GM12878 (cell line): Measurements from ENCODE around the gene TSPAN5. TPM values are rescaled to one million over a fixed set of nuclear protein-coding genes. Genes with fewer than 3 reads are reported as not detected.
"Not testable (repeated sequence)": the region's sequence is repeated elsewhere in the genome, so short reads cannot be mapped to it uniquely, and the experiment has no call there.

Source experiments
- ATAC-seq: fragments of 200-7000 bp; cut with Tn5 transposase; 3 replicates; pipeline ENCODE4 v1.9.1; 2020; ENCODE audit warnings: mild to moderate bottlenecking, moderate library complexity
- BruUV-seq: library from RNA; stranded (reverse); fragments of 400-500 nt; replicated peaks from 2 replicates; lab custom pipeline; 2021; lab: Mats Ljungman, UMichigan
- CTCF ChIA-PET: fragments of 300-600 bp; sonication (Branson Sonifier 250); formaldehyde crosslinking; extraction: SDS; loops from one replicate; lab custom pipeline; 2021; ENCODE audit warnings: inconsistent platforms; lab: Yijun Ruan, JAX
- POLR2A ChIA-PET: fragments of 350-600 bp; formaldehyde crosslinking; extraction: SDS; loops from one replicate; lab custom pipeline; 2021; ENCODE audit warnings: inconsistent platforms; lab: Charles Lee
- RAD21 ChIA-PET: fragments of 300-600 bp; sonication (Branson Sonifier 250); formaldehyde crosslinking; loops from one replicate; lab custom pipeline; 2023; ENCODE audit warnings: antibody characterized with exemption; ENCODE audit not compliant: unreplicated experiment; lab: Charles Lee
- SMC1A ChIA-PET: fragments of 300-600 bp; sonication (Branson Sonifier 250); formaldehyde crosslinking; loops from one replicate; lab custom pipeline; 2023; ENCODE audit not compliant: unreplicated experiment, uncharacterized antibody; lab: Charles Lee
- DNase-seq: peaks from one replicate; pipeline ENCODE4 v3.0.0-alpha.2; 2011; ENCODE audit warnings: low read depth, low spot score
- FAIRE-seq: peaks from 3 replicates; lab custom pipeline; 2011; peaks lifted over from hg19 to GRCh38; lab: Jason Lieb, UNC
- H2AFZ ChIP-seq: 2 replicates; pipeline ENCODE4 v1.6.0; 2011; ENCODE audit warnings: low read depth, low read length, control low read depth; ENCODE audit not compliant: control insufficient read depth
- H3K27ac ChIP-seq: 2 replicates; pipeline ENCODE4 v1.5.1; 2011; ENCODE audit warnings: control low read depth; ENCODE audit not compliant: control insufficient read depth, insufficient read depth
- H3K27me3 ChIP-seq, 2 experiments: replicated peaks in 1 of 2; 2 replicates each; pipeline versions ENCODE4 v1.6.0 to v1.6.1; 2011; ENCODE audit warnings: low read length in 1 of 2; ENCODE audit not compliant: control insufficient read depth in 2 of 2, insufficient read depth in 2 of 2
- H3K36me3 ChIP-seq, 2 experiments: 2 replicates each; pipeline ENCODE4 v1.5.1; 2011; ENCODE audit warnings: low read length in 1 of 2; ENCODE audit not compliant: control insufficient read depth in 2 of 2, insufficient read depth in 2 of 2
- H3K4me1 ChIP-seq: 2 replicates; pipeline ENCODE4 v1.6.1; 2011; ENCODE audit warnings: mild to moderate bottlenecking, low read length, moderate library complexity, mixed read lengths; ENCODE audit not compliant: control insufficient read depth, insufficient read depth
- H3K4me2 ChIP-seq: 2 replicates; pipeline ENCODE4 v1.6.0; 2011; ENCODE audit warnings: control low read depth; ENCODE audit not compliant: control insufficient read depth, insufficient read depth
- H3K4me3 ChIP-seq: fragments of 200-600 bp; sonication (generic); 2 replicates; pipeline ENCODE4 v1.5.1; 2016
- H3K79me2 ChIP-seq: 2 replicates; pipeline ENCODE4 v1.6.0; 2011; ENCODE audit warnings: low read length; ENCODE audit not compliant: control insufficient read depth, insufficient read depth
- H3K9ac ChIP-seq: 2 replicates; pipeline ENCODE4 v1.8.0; 2011; ENCODE audit warnings: low read length, control low read depth, mixed read lengths; ENCODE audit not compliant: control insufficient read depth, insufficient read depth
- H3K9me3 ChIP-seq: replicated peaks from 3 replicates; pipeline ENCODE4 v1.5.1; 2011; ENCODE audit warnings: mild to moderate bottlenecking, low read length; ENCODE audit not compliant: control insufficient read depth, insufficient read depth
- H4K20me1 ChIP-seq: 2 replicates; pipeline ENCODE4 v1.6.0; 2011; ENCODE audit not compliant: control insufficient read depth, insufficient read depth
- ATF7 ChIP-seq: fragments of 450-650 bp; IDR thresholded peaks from 2 replicates; pipeline ENCODE4 v1.6.1; 2016; ENCODE audit warnings: low read depth, mild to moderate bottlenecking
- CHD2 ChIP-seq: IDR thresholded peaks from 2 replicates; pipeline ENCODE4 v1.6.1; 2011; ENCODE audit warnings: low read depth, low read length, improper control_type of control experiment, borderline replicate concordance
- CHD4 ChIP-seq: fragments of 200-600 bp; sonication (generic); IDR thresholded peaks from 2 replicates; pipeline ENCODE4 v1.6.1; 2016; ENCODE audit warnings: mild to moderate bottlenecking
- E2F4 ChIP-seq: IDR thresholded peaks from 2 replicates; pipeline ENCODE4 v1.6.1; 2012; ENCODE audit warnings: low read depth, low read length, improper control_type of control experiment
- NKRF ChIP-seq: fragments of 450-650 bp; conservative IDR thresholded peaks from 2 replicates; pipeline ENCODE4 v1.6.1; 2017; ENCODE audit warnings: mild to moderate bottlenecking, moderate library complexity
- PAX5 ChIP-seq: IDR thresholded peaks from 2 replicates; pipeline ENCODE4 v1.6.1; 2011; ENCODE audit warnings: low read depth, low read length, borderline replicate concordance
- SKIL ChIP-seq: fragments of 450-650 bp; IDR thresholded peaks from 2 replicates; pipeline ENCODE4 v1.6.1; 2017; ENCODE audit warnings: mild to moderate bottlenecking, low read depth, inconsistent platforms; ENCODE audit not compliant: poor library complexity, severe bottlenecking
- ZSCAN29 ChIP-seq: fragments of 450-650 bp; IDR thresholded peaks from 2 replicates; pipeline ENCODE4 v1.6.1; 2017; ENCODE audit warnings: mild to moderate bottlenecking, moderate library complexity
- WGBS: methylation state at CpG from one replicate; pipeline ENCODE4 v1.1.6; 2016; ENCODE audit warnings: low lambda C conversion rate; ENCODE audit not compliant: insufficient replicate concordance, insufficient coverage; ENCODE audit errors: missing lambda C conversion rate; 5-methylcytosine and 5-hydroxymethylcytosine counted together
- in situ Hi-C: fragments of 300-500 bp; cut with MboI; formaldehyde crosslinking; loops from 9 replicates; pipeline ENCODE4 v1.14.3; 2018; ENCODE audit warnings: mixed read lengths
- intact Hi-C: fragments of 100-400 bp; cut with micrococcal nuclease; formaldehyde crosslinking; loops from one replicate; pipeline ENCODE4 v1.14.2; 2022; ENCODE audit not compliant: unreplicated experiment
- polyA plus RNA-seq, 11 experiments: library from polyadenylated mRNA; depleted of rRNA in 4 of 11; unstranded in 6 of 11; stranded (reverse) in 5 of 11; fragments of >200 nt; fragmentation: Nextera tagmentation in 4 of 11; fragmentation: Illumina TruSeq in 1 of 11; extraction: Ambion mirVana in 4 of 11; extraction: Trizol in 1 of 11; gene quantifications; 1 replicate in 1 of 11; 2 replicates in 10 of 11; pipeline versions ENCODE4 v1.2.1 to v1.2.3, GENCODE V29; 2011 to 2016; ENCODE audit warnings: inconsistent platforms in 2 of 11, missing spikeins in 2 of 11, low read depth in 1 of 11
- total RNA-seq, 4 experiments: library from RNA; depleted of rRNA in 3 of 4; stranded (reverse); fragments of >200 nt in 3 of 4; fragmentation: Illumina TruSeq in 1 of 4; extraction: Trizol in 1 of 4; gene quantifications; 2 replicates each; pipeline versions ENCODE4 v1.2.1 to v1.2.3, GENCODE V29; 2013 to 2021

Gene TSPAN5
- total and polyA plus RNA-seq, 10 of the 15 experiments (the other 5 are each of a cell fraction or from before 2014, with no cell fraction given): 0.09 to 8.2 (median 0.27) TPM

GRCh38 chr4:98462487-98462886, 195.9 kb downstream of the TSPAN5 start:
- POLR2A ChIA-PET: no interaction called here
- no peak overlapping the region for H3K4me3 ChIP-seq
- H4K20me1 ChIP-seq: no peaks in the 10 kb centered on the region
- intact Hi-C loops (no loop called here), in situ Hi-C loops (loop anchor here (25.0 kb wide), 1 partner anchor 950 kb away; no protein-coding TSS in a partner anchor)
- no peaks in the 10 kb centered on the region for H3K27me3 ChIP-seq
- H2AFZ ChIP-seq: no peak overlapping the region
- H3K4me1 ChIP-seq: no peaks in the 10 kb centered on the region
- no peaks in the 10 kb centered on the region; the same call in 2 of the 3 replicates for H3K9me3 ChIP-seq
- no peaks in the 10 kb centered on the region for H3K36me3 ChIP-seq
- SMC1A ChIA-PET: no interaction called here
- DNase-seq (no peak), ATAC-seq (no peak), FAIRE-seq (no peak)
- no peak overlapping the region for H3K9ac ChIP-seq
- H3K4me2 ChIP-seq: no peak overlapping the region
- BruUV-seq: no TSS peak
- CTCF ChIA-PET: no interaction called here
- RAD21 ChIA-PET: no interaction called here
- TF ChIP-seq SKIL (no peak), PAX5 (no peak), ATF7 (peak; percentile 26; the same call in 1 of the 2 replicates), NKRF (no peak), ZSCAN29 (no peak), E2F4 (no peak), CHD2 (no peak), CHD4 (no peak)
- no peak overlapping the region for H3K27ac ChIP-seq
- H3K79me2 ChIP-seq: no peaks in the 10 kb centered on the region

- BruUV-seq, H3K4me2 ChIP-seq, intact Hi-C loops, RAD21 ChIA-PET, H4K20me1 ChIP-seq, FAIRE-seq, H3K36me3 ChIP-seq, POLR2A ChIA-PET, H3K4me1 ChIP-seq, CTCF ChIA-PET, H3K79me2 ChIP-seq, H3K4me3 ChIP-seq, ATAC-seq, DNase-seq, H2AFZ ChIP-seq, H3K9me3 ChIP-seq, H3K9ac ChIP-seq, H3K27me3 ChIP-seq, H3K27ac ChIP-seq: not testable (repeated sequence)
- in situ Hi-C loops: loop anchor here (25.0 kb wide), 1 partner anchor 951 kb away; no protein-coding TSS in a partner anchor
- SMC1A ChIA-PET: interaction anchor here (0.7 kb wide), 1 partner anchor 149 kb away, joined by 3 read pairs; no protein-coding TSS in a partner anchor
- WGBS: 76% methylated on average over 2 of the region's 2 CpGs
These were observed 197.1 kb downstream of the TSPAN5 start for GRCh38 chr4:98461121-98461865.
